ENCODE results near the gene PRR19. TPM values are rescaled to one million over a fixed set of nuclear protein-coding genes. Genes with fewer than 3 reads are reported as not detected.

The PRR19 gene
- total RNA-seq, 4 donors from 2014 or later: 0.23 to 0.30 (median 0.29) TPM; not detected in 1

GRCh38 chr19:42267644-42268141 is 34.2 kb upstream of the PRR19 start:
- DNase-seq (ENCODE audit: low spot score in 2 of 2): no peak
- intact Hi-C loops (cut with DNase I; ENCODE audit: low total_unique reads): no loop called here
- H3K4me3 ChIP-seq (ENCODE audit: low read depth, poor library complexity, severe bottlenecking): peak overlapping the region; percentile 4
- 5 to 8% methylated on average over 12 to 13 of the region's 13 CpGs for WGBS, 2 donors
- TF ChIP-seq, protein P1, sequence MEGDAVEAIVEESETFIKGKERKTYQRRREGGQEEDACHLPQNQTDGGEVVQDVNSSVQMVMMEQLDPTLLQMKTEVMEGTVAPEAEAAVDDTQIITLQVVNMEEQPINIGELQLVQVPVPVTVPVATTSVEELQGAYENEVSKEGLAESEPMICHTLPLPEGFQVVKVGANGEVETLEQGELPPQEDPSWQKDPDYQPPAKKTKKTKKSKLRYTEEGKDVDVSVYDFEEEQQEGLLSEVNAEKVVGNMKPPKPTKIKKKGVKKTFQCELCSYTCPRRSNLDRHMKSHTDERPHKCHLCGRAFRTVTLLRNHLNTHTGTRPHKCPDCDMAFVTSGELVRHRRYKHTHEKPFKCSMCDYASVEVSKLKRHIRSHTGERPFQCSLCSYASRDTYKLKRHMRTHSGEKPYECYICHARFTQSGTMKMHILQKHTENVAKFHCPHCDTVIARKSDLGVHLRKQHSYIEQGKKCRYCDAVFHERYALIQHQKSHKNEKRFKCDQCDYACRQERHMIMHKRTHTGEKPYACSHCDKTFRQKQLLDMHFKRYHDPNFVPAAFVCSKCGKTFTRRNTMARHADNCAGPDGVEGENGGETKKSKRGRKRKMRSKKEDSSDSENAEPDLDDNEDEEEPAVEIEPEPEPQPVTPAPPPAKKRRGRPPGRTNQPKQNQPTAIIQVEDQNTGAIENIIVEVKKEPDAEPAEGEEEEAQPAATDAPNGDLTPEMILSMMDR (IDR thresholded peaks at IDR 0.05): no peak
- TF ChIP-seq POLR2A (IDR thresholded peaks at IDR 0.05): no peak

DNA sequence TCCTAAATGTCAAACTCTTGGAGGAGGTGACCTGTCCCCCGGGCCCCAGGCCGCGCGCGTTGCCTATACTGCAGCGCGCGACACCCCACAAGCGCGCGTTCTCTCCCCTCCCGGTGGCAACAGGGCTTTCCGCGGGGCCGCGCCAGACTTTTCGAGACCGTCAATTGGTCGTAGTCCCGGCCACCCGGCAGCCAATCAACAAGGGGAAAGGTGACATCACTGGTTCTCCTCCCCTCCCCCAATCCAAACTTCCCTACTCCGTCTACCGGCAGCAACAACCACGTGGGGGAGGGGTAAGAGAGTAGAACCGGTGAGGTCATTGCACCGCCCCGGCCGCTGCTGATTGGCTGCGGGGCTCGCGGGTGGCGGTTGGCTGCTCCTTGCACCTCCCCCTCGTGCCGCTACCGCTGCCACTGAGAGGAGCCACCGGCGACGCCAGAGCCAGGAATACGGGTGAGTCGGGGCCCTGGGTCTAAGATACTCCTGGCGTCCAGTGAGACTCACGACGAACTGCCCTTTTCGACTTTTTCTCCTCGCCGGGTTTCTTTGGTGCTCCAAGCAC is 33.7 kb upstream of the PRR19 start:
- WGBS, 2 donors: 0 to 1% methylated on average over 33 to 38 of the region's 46 CpGs
- intact Hi-C loops (cut with DNase I; ENCODE audit: low total_unique reads): no loop called here
- TF ChIP-seq, protein P1 (IDR thresholded peaks at IDR 0.05): peak in 1 of 3 donors; percentile 15
- TF ChIP-seq POLR2A (IDR thresholded peaks at IDR 0.05): peak in 1 of 2 donors; percentile 8
- DNase-seq (ENCODE audit: low spot score in 2 of 2): peak; percentile 100
- peak overlapping the region; percentile 57 for H3K4me3 ChIP-seq (ENCODE audit: low read depth, poor library complexity, severe bottlenecking)

GRCh38 chr19:42268704-42269477 is 33.0 kb upstream of the PRR19 start, which contains the start of gene CIC:
Gene CIC, plus strand, starts transcription at chr19:42269252. Its CDS starts 2,532 bp downstream, at chr19:42271784.
- TF ChIP-seq, protein P1 (IDR thresholded peaks at IDR 0.05): no peak
- TF ChIP-seq POLR2A (IDR thresholded peaks at IDR 0.05): no peak
- WGBS, 2 donors: 1 to 2% methylated on average over 41 to 50 of the region's 52 CpGs
- H3K4me3 ChIP-seq (ENCODE audit: low read depth, poor library complexity, severe bottlenecking): peak within 1 kb of the TSS; percentile 57
- DNase-seq (ENCODE audit: low spot score in 2 of 2): peak; percentile 100
- intact Hi-C loops (cut with DNase I; ENCODE audit: low total_unique reads): no loop called here

DNA sequence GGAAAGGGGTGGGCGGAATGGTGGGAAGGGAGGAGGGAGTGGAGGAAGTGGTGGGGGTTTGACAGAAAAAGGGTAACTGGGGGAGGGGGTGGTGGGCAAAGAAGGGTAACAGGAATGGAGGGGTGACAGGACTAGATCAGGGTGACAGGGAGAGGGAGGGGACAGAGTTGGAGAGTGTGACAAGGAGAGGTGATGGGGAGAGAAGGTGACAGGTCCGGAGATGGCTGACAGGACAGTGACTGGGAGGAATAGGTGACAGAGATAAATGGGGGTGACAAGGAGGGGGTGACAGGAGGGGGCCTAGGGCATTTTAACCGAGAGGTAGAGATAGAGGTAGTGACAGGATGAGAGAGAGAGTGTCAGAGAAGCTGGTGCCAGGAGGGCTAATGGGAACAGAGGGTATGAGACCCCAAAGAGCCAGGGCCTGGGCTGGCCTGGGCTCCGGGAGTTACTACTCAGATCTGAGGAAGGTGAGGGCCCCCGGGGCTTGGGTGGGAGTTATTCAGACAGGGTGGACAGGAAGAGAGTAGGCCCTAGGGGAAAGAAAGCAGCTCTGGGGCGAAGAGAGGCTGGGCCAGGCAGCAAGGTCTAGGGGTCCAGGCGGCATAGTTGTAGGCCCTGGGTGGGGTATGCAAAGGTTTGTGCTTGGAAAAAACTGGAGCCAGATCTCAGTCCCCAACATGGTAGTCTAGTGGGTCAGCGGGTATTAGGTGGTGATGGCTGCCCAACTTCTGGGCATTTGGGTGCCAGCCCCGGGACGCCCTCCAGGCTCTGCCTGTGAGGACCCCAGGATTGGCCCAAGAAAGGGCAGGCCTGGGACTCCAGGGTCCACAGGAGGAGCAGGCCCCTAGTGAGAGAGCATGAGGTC is 32.2 kb upstream of the PRR19 start:
- WGBS, 2 donors: 10 to 24% methylated on average over 10 of the region's 10 CpGs
- TF ChIP-seq, protein P1 (IDR thresholded peaks at IDR 0.05): no peak
- TF ChIP-seq POLR2A (IDR thresholded peaks at IDR 0.05): no peak
- no peak for DNase-seq (ENCODE audit: low spot score in 2 of 2)
- intact Hi-C loops (cut with DNase I; ENCODE audit: low total_unique reads): no loop called here
- H3K4me3 ChIP-seq (ENCODE audit: low read depth, poor library complexity, severe bottlenecking): peak overlapping the region; percentile 38

GRCh38 chr19:42270346-42271044 is 31.4 kb upstream of the PRR19 start:
- intact Hi-C loops (cut with DNase I; ENCODE audit: low total_unique reads): no loop called here
- no peak overlapping the region for H3K4me3 ChIP-seq (ENCODE audit: low read depth, poor library complexity, severe bottlenecking)
- WGBS, 2 donors: 0 to 3% methylated on average over 18 of the region's 18 CpGs
- TF ChIP-seq, protein P1 (IDR thresholded peaks at IDR 0.05): no peak
- no peak for TF ChIP-seq POLR2A (IDR thresholded peaks at IDR 0.05)
- DNase-seq (ENCODE audit: low spot score in 2 of 2): no peak
